Osteoblast (primary cell): ENCODE results near the gene RPL13A. TPM values are rescaled to one million over a fixed set of nuclear protein-coding genes. Genes with fewer than 3 reads are reported as not detected.
"Not testable (repeated sequence)": the region's sequence is repeated elsewhere in the genome, so short reads cannot be mapped to it uniquely, and the experiment has no call there.

Source experiments
- DNase-seq: peaks from one replicate; pipeline ENCODE4 v3.0.0; 2011; ENCODE audit warnings: low spot score, mixed read lengths; ENCODE audit not compliant: insufficient read length; ENCODE audit errors: missing footprints
- H2AFZ ChIP-seq: 2 replicates; pipeline ENCODE4 v1.6.0; 2011; ENCODE audit warnings: mild to moderate bottlenecking, low read length
- H3K27ac ChIP-seq: 2 replicates; pipeline ENCODE4 v1.5.1; 2011; ENCODE audit warnings: mild to moderate bottlenecking, low read depth, low read length, moderate library complexity
- H3K27me3 ChIP-seq: 2 replicates; pipeline ENCODE4 v1.6.0; 2012; ENCODE audit warnings: mild to moderate bottlenecking, control low read depth, inconsistent platforms, low read length, moderate library complexity; ENCODE audit not compliant: insufficient read depth
- H3K36me3 ChIP-seq: 2 replicates; pipeline ENCODE4 v1.5.1; 2011; ENCODE audit warnings: mild to moderate bottlenecking, low read length, control low read depth, moderate library complexity; ENCODE audit not compliant: insufficient read depth
- H3K4me1 ChIP-seq: 2 replicates; pipeline ENCODE4 v1.5.1; 2011; ENCODE audit warnings: mild to moderate bottlenecking, low read length, control low read depth, moderate library complexity; ENCODE audit not compliant: insufficient read depth
- H3K4me2 ChIP-seq: 2 replicates; pipeline ENCODE4 v1.6.0; 2011; ENCODE audit warnings: mild to moderate bottlenecking, low read length; ENCODE audit not compliant: insufficient read depth
- H3K4me3 ChIP-seq: fragments of 200-600 bp; sonication (generic); 3 replicates; pipeline ENCODE4 v1.5.1; 2012; ENCODE audit warnings: mild to moderate bottlenecking, low read length, inconsistent platforms; ENCODE audit not compliant: insufficient read depth
- H3K79me2 ChIP-seq: 2 replicates; pipeline ENCODE4 v1.6.0; 2012; ENCODE audit warnings: mild to moderate bottlenecking, low read length, control low read depth, inconsistent platforms; ENCODE audit not compliant: insufficient read depth
- H3K9me3 ChIP-seq: 2 replicates; pipeline ENCODE4 v1.5.1; 2011; ENCODE audit warnings: low read depth, low read length, control low read depth
- H4K20me1 ChIP-seq: 2 replicates; pipeline ENCODE4 v1.6.0; 2012; ENCODE audit warnings: mild to moderate bottlenecking, low read length, control low read depth; ENCODE audit not compliant: insufficient read depth
- total RNA-seq: library from RNA; depleted of rRNA; stranded (reverse); fragments of >200 nt; gene quantifications from 2 replicates; pipeline ENCODE4 v1.2.3, GENCODE V29; 2012
- TF ChIP-seq, protein P1 (sequence below): IDR thresholded peaks from 2 replicates; pipeline ENCODE4 v1.5.1; 2011; ENCODE audit warnings: mild to moderate bottlenecking, low read depth, low read length, moderate library complexity; ENCODE audit errors: extremely low read depth

Gene RPL13A
- total RNA-seq, 1 donor: 2,185 TPM

DNA sequence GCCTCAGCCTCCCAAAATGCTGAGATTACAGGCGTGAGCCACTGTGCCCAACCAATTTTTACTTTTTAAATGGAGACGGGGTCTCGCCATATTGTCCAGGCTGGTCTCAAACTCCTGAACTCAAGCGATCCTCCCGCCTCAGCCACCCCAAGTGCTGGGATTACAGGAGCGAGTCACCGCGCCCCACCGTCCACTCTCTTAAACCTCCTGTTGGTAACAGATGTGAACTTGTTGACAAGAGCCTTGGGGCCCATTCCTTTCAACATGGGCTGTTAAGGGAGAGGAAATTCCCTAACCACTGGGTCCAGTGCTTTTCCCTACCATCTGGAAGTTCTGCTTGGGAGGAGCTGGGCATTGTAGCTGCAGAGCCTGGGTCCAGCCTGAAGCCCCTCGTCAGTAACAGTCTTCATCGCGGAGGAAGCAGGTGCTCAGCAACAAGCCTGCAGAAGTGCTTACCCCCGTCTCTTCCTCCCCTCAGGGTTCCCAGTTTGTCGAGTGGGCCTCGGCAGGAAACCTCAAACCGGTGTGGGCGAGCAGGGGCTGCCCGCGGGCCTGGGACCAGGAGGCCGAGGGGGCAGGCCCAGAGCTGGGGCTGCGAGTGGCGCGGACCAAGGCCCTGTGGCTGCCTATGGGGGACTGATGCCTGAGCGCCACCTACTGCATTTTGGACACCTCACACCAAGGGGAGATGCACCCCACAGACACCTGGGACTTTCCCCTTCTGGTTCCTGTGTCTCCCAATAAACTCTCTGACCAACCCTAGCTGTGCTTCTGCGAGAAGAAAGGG is 17.4 kb upstream of the RPL13A start:
- H3K36me3 ChIP-seq: peaks cover 4% of the 10 kb centered on the region
- H3K27ac ChIP-seq: no peak overlapping the region
- no peak overlapping the region for H2AFZ ChIP-seq
- H3K4me1 ChIP-seq: peaks cover 6% of the 10 kb centered on the region
- TF ChIP-seq, protein P1, sequence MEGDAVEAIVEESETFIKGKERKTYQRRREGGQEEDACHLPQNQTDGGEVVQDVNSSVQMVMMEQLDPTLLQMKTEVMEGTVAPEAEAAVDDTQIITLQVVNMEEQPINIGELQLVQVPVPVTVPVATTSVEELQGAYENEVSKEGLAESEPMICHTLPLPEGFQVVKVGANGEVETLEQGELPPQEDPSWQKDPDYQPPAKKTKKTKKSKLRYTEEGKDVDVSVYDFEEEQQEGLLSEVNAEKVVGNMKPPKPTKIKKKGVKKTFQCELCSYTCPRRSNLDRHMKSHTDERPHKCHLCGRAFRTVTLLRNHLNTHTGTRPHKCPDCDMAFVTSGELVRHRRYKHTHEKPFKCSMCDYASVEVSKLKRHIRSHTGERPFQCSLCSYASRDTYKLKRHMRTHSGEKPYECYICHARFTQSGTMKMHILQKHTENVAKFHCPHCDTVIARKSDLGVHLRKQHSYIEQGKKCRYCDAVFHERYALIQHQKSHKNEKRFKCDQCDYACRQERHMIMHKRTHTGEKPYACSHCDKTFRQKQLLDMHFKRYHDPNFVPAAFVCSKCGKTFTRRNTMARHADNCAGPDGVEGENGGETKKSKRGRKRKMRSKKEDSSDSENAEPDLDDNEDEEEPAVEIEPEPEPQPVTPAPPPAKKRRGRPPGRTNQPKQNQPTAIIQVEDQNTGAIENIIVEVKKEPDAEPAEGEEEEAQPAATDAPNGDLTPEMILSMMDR: no peak
- peak; percentile 58 for DNase-seq
- no peaks in the 10 kb centered on the region for H3K27me3 ChIP-seq
- no peaks in the 10 kb centered on the region for H3K9me3 ChIP-seq
- H3K4me3 ChIP-seq: no peak overlapping the region
- H3K79me2 ChIP-seq: no peaks in the 10 kb centered on the region
- no peak overlapping the region for H3K4me2 ChIP-seq
- no peaks in the 10 kb centered on the region for H4K20me1 ChIP-seq

- TF ChIP-seq, protein P1: no peak
- no peak for DNase-seq
Observed at GRCh38 chr19:49470615-49470978, 16.8 kb upstream of the RPL13A start.

GRCh38 chr19:49472936-49473335 is 14.5 kb upstream of the RPL13A start:
- no peak overlapping the region for H3K4me3 ChIP-seq
- TF ChIP-seq, protein P1: no peak
- H3K36me3 ChIP-seq: no peaks in the 10 kb centered on the region
- H3K27me3 ChIP-seq: no peaks in the 10 kb centered on the region
- peaks cover 6% of the 10 kb centered on the region for H3K4me1 ChIP-seq
- no peaks in the 10 kb centered on the region for H4K20me1 ChIP-seq
- DNase-seq: peak; percentile 83
- no peaks in the 10 kb centered on the region for H3K79me2 ChIP-seq
- H3K9me3 ChIP-seq: no peaks in the 10 kb centered on the region
- H3K4me2 ChIP-seq: no peak overlapping the region
- H2AFZ ChIP-seq: peak overlapping the region; percentile 27
- no peak overlapping the region for H3K27ac ChIP-seq

More at GRCh38 chr19:49470615-49470978, 16.8 kb upstream of the RPL13A start:
- Histone ChIP-seq H3K27ac (no peak overlapping the region), H3K4me2 (no peak overlapping the region), H3K9me3 (no peaks in the 10 kb centered on the region), H3K4me3 (no peak overlapping the region), H3K27me3 (no peaks in the 10 kb centered on the region), H3K36me3 (no peaks in the 10 kb centered on the region), H3K4me1 (peaks cover 6% of the 10 kb centered on the region), H3K79me2 (no peaks in the 10 kb centered on the region), H2AFZ (no peak overlapping the region), H4K20me1 (no peaks in the 10 kb centered on the region)

GRCh38 chr19:49473501-49473867 is 13.9 kb upstream of the RPL13A start:
- not testable (repeated sequence) for H3K4me1 ChIP-seq, H3K9me3 ChIP-seq, H3K79me2 ChIP-seq, H3K27ac ChIP-seq, H4K20me1 ChIP-seq, DNase-seq, H3K27me3 ChIP-seq, H3K36me3 ChIP-seq
- Histone ChIP-seq H2AFZ (peak overlapping the region; percentile 91), H3K4me2 (peak overlapping the region; percentile 93), H3K4me3 (peak overlapping the region; percentile 92)
